Measurements from ENCODE around the gene DMBX1.

Gene DMBX1

GRCh38 chr1:46506470-46507219 is 17.0 kb downstream of the DMBX1 start:
- no peak for TF ChIP-seq CTCF (IDR thresholded peaks at IDR 0.05)

- TF ChIP-seq CTCF (IDR thresholded peaks at IDR 0.05) = no peak
Measured at GRCh38 chr1:46508757-46509156, 19.1 kb downstream of the DMBX1 start.

- no peak for TF ChIP-seq CTCF (IDR thresholded peaks at IDR 0.05)
Measured at GRCh38 chr1:46510341-46510997, 20.8 kb downstream of the DMBX1 start.

GRCh38 chr1:46510998-46511365 is 21.3 kb downstream of the DMBX1 start:
- TF ChIP-seq CTCF (IDR thresholded peaks at IDR 0.05) = no peak

GRCh38 chr1:46512135-46512791 is 22.6 kb downstream of the DMBX1 start:
- no peak for TF ChIP-seq CTCF (IDR thresholded peaks at IDR 0.05)

GRCh38 chr1:46512792-46513190 is 23.2 kb downstream of the DMBX1 start:
- no peak for TF ChIP-seq CTCF (IDR thresholded peaks at IDR 0.05)

GRCh38 chr1:46513536-46513935 is 23.9 kb downstream of the DMBX1 start:
- TF ChIP-seq CTCF (IDR thresholded peaks at IDR 0.05) = no peak
